SU-DHL-6 (cell line): ENCODE results near the gene DBI.

ENCODE experiments used
- H2AFZ ChIP-seq: fragments of 200-600 bp; sonication (generic); 2 replicates; pipeline ENCODE4 v1.6.1; 2014; ENCODE audit warnings: low read depth, mild to moderate bottlenecking, moderate library complexity, mixed read lengths, antibody characterized with exemption, low read length; ENCODE audit not compliant: severe bottlenecking
- H3F3A ChIP-seq: fragments of 200-600 bp; shearing (Covaris generic); 2 replicates; pipeline ENCODE4 v1.6.0; 2016; ENCODE audit warnings: antibody characterized with exemption, mild to moderate bottlenecking; ENCODE audit not compliant: insufficient read depth
- H3K27ac ChIP-seq: fragments of 200-600 bp; sonication (generic); 2 replicates; pipeline ENCODE4 v1.5.1; 2016; ENCODE audit warnings: low read depth, mild to moderate bottlenecking, low read length, moderate library complexity, mixed read lengths
- H3K27me3 ChIP-seq: fragments of 200-600 bp; sonication (generic), shearing (Covaris generic); 2 replicates; pipeline ENCODE4 v1.6.0; 2014; ENCODE audit warnings: mild to moderate bottlenecking, low read length
- H3K36me3 ChIP-seq: fragments of 200-600 bp; sonication (generic); 2 replicates; pipeline ENCODE4 v1.6.1; 2014; ENCODE audit warnings: mild to moderate bottlenecking, low read length, mixed read lengths
- H3K4me2 ChIP-seq: fragments of 300-600, 200-600 bp; shearing (Covaris generic), sonication (generic); 2 replicates; pipeline ENCODE4 v1.6.0; 2014; ENCODE audit warnings: low read length, low read depth, mild to moderate bottlenecking; ENCODE audit not compliant: poor library complexity, severe bottlenecking
- H3K4me3 ChIP-seq: fragments of 200-600 bp; sonication (generic); 2 replicates; pipeline ENCODE4 v1.5.1; 2014; ENCODE audit warnings: antibody characterized with exemption, low read length, mild to moderate bottlenecking, mixed read lengths; ENCODE audit not compliant: insufficient read depth, poor library complexity, severe bottlenecking
- H3K79me2 ChIP-seq: fragments of 200-600 bp; sonication (generic); 2 replicates; pipeline ENCODE4 v1.6.1; 2014; ENCODE audit warnings: mild to moderate bottlenecking, low read length, moderate library complexity; ENCODE audit not compliant: insufficient read depth
- H3K9ac ChIP-seq: fragments of 200-600 bp; sonication (generic); 2 replicates; pipeline ENCODE4 v1.7.0; 2014; ENCODE audit warnings: mild to moderate bottlenecking, low read length
- H3K9me2 ChIP-seq: fragments of 200-600 bp; sonication (generic); replicated peaks from 2 replicates; pipeline ENCODE4 v1.6.1; 2014; ENCODE audit warnings: low read length; ENCODE audit not compliant: insufficient read depth
- H3K9me3 ChIP-seq: fragments of 200-600 bp; sonication (generic); 2 replicates; pipeline ENCODE4 v1.6.1; 2014; ENCODE audit warnings: low read length, mixed read lengths; ENCODE audit not compliant: insufficient read depth
- H4K20me1 ChIP-seq: fragments of 200-600 bp; sonication (generic); 2 replicates; pipeline ENCODE4 v1.6.1; 2014; ENCODE audit warnings: low read depth, mild to moderate bottlenecking, antibody characterized with exemption, low read length, moderate library complexity, mixed read lengths
- CTCF ChIP-seq: fragments of 200-600 bp; sonication (generic); IDR thresholded peaks from one replicate; pipeline ENCODE4 v1.5.1; 2017; ENCODE audit warnings: antibody characterized with exemption, mild to moderate bottlenecking, low read length, moderate library complexity; ENCODE audit not compliant: insufficient read depth, poor library complexity, severe bottlenecking
- EZH2phosphoT487 ChIP-seq: fragments of 200-600 bp; sonication (generic), shearing (Covaris generic); conservative IDR thresholded peaks from 2 replicates; pipeline ENCODE4 v1.6.1; 2018; ENCODE audit warnings: mild to moderate bottlenecking, antibody characterized with exemption, low read length, moderate library complexity, mixed read lengths

DBI gene

GRCh38 chr2:119421304-119421703, 54.5 kb downstream of the DBI start:
- H2AFZ ChIP-seq: no peak overlapping the region
- H4K20me1 ChIP-seq: no peaks in the 10 kb centered on the region
- H3K27ac ChIP-seq: no peak overlapping the region
- TF ChIP-seq EZH2phosphoT487 (no peak), CTCF (no peak)
- no peaks in the 10 kb centered on the region for H3F3A ChIP-seq
- H3K79me2 ChIP-seq: no peaks in the 10 kb centered on the region
- peaks cover 12% of the 10 kb centered on the region; the same call in 1 of the 2 replicates for H3K9me3 ChIP-seq
- H3K4me2 ChIP-seq: no peak overlapping the region
- H3K27me3 ChIP-seq: no peaks in the 10 kb centered on the region
- H3K36me3 ChIP-seq: no peaks in the 10 kb centered on the region
- no peak overlapping the region for H3K4me3 ChIP-seq
- H3K9ac ChIP-seq: no peak overlapping the region
- no peaks in the 10 kb centered on the region for H3K9me2 ChIP-seq

- H3K79me2 ChIP-seq: no peaks in the 10 kb centered on the region
- TF ChIP-seq EZH2phosphoT487: no peak
- TF ChIP-seq CTCF: no peak
- H3K4me3 ChIP-seq: no peak overlapping the region
- H3F3A ChIP-seq: no peaks in the 10 kb centered on the region
- no peaks in the 10 kb centered on the region for H3K36me3 ChIP-seq
- no peaks in the 10 kb centered on the region for H3K9me2 ChIP-seq
- no peak overlapping the region for H3K27ac ChIP-seq
- no peaks in the 10 kb centered on the region for H3K27me3 ChIP-seq
- H3K9me3 ChIP-seq: peaks cover 12% of the 10 kb centered on the region; the same call in 1 of the 2 replicates
- no peaks in the 10 kb centered on the region for H4K20me1 ChIP-seq
- H3K4me2 ChIP-seq: no peak overlapping the region
- no peak overlapping the region for H2AFZ ChIP-seq
- no peak overlapping the region for H3K9ac ChIP-seq
Measured at GRCh38 chr2:119421741-119422140, 55.0 kb downstream of the DBI start.
